SK-N-MC (cell line): ENCODE measurements around the gene RPS6KA5.

Source experiments
- EZH2 ChIP-seq: fragments of 200-600 bp; sonication (generic); IDR thresholded peaks from one replicate; pipeline ENCODE4 v1.6.1; 2017; ENCODE audit warnings: antibody characterized with exemption
- POLR2AphosphoS5 ChIP-seq: IDR thresholded peaks from 2 replicates; pipeline ENCODE4 v1.6.1; 2012; ENCODE audit warnings: mild to moderate bottlenecking, low read depth, low read length, borderline replicate concordance

DNA sequence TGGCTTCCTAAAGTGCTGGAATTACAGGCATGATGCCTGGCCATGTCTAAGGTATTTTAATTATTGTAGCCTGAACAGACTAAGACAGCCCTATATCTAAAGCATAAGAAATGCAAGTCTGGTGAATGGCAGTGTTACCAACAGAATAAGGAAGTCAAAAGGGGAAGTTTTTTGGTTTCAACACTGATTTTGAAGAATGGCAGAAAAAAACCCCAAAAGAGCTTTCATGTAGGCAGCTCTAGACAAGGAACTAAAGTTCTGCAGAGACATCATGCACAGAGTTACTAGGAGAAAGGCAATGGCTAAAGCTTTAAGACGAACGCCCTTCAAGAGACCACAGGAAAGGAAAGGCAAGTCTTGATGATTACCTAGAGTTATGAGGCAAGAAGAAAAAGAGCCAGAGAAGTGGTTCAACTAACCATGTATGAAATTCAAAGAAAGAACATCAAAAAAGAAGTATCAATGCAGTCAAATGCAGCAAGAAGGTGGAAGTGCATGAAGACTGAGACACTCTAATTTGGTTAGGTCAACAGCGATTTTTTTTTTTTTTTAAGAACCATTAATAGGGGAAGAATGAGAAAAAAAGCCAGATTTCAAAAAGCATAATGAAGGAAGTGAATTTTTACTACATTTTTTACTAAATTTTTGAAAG, 50.8 kb downstream of the RPS6KA5 start:
- TF ChIP-seq EZH2 (no peak), POLR2AphosphoS5 (no peak)
